NCI-H510A treated with DMSO at 0.1 percent for 48 hours (cell line): Measurements from ENCODE around the gene CD151.

Experiments
- DNase-seq: peaks from one replicate; lab custom pipeline; 2025; lab: John Stamatoyannopoulos, UW

The CD151 gene

GRCh38 chr11:843086-843734, 10.5 kb downstream of the CD151 start:
- no peak for DNase-seq

GRCh38 chr11:843818-844692, 11.3 kb downstream of the CD151 start:
- no peak for DNase-seq

- no peak for DNase-seq
Observed at GRCh38 chr11:844693-845644, 12.2 kb downstream of the CD151 start.

GRCh38 chr11:845872-846495, 13.2 kb downstream of the CD151 start:
- DNase-seq = no peak

- DNase-seq = no peak
Observed at GRCh38 chr11:846496-847098, 13.8 kb downstream of the CD151 start.

GRCh38 chr11:847876-848275, 15.1 kb downstream of the CD151 start:
- no peak for DNase-seq

- DNase-seq = peak; percentile 22
Observed at GRCh38 chr11:848380-848931, 15.7 kb downstream of the CD151 start.

GRCh38 chr11:849104-849824, 16.5 kb downstream of the CD151 start:
- peak; percentile 37 for DNase-seq

- no peak for DNase-seq
Observed at GRCh38 chr11:849951-850774, 17.4 kb downstream of the CD151 start.

- no peak for DNase-seq
Observed at GRCh38 chr11:850775-851763, 18.3 kb downstream of the CD151 start.

- DNase-seq = no peak
Observed at GRCh38 chr11:852762-853161, 20.0 kb downstream of the CD151 start.

GRCh38 chr11:853682-854448, 21.1 kb downstream of the CD151 start:
- DNase-seq = no peak

GRCh38 chr11:854601-855329, 22.0 kb downstream of the CD151 start:
- DNase-seq = no peak

- no peak for DNase-seq
Observed at GRCh38 chr11:855330-855674, 22.6 kb downstream of the CD151 start.

- no peak for DNase-seq
Observed at GRCh38 chr11:855796-856195, 23.0 kb downstream of the CD151 start.

GRCh38 chr11:856397-856796, 23.6 kb downstream of the CD151 start:
- DNase-seq = no peak
